ENCODE results near the gene LIPC.

LIPC gene

DNA sequence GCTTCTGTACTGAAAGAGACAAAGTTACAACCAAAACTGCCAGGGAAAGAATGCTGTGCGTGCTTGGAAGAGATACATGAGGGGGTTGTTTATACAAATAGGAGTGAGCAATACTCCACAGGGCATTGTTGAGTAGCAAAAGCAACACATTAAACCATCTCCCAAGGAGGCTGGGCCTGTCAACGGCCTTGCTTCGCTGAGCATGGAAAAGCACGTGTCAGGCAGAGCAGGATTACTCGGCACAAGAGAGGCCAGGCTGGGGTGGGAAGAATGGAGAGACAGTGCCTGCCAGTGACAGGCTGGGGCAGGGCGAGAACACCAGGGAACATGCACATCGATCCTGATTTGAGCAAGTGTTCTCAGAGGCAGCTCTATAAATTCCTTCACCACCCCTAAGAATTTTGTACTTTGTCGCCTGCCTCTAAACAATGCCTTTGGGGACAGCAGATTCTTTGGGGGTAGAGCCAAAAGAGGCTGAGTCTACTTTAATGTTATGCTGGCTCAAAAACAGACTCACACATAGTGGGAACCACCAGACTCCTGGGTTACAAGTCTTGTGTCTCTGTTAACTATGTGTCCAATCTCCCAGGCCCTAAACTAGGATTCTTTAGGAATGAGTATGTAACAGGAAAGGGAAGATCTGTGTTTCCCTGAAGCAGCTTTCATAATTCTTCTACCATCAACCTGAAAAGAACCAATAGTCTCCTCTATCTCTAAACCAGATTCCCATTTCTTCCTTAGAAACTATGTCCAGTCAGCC, 67.2 kb downstream of the LIPC start:
- DNase-seq = no peak

GRCh38 chr15:58501006-58501405, 69.2 kb downstream of the LIPC start:
- no peak for DNase-seq

DNA sequence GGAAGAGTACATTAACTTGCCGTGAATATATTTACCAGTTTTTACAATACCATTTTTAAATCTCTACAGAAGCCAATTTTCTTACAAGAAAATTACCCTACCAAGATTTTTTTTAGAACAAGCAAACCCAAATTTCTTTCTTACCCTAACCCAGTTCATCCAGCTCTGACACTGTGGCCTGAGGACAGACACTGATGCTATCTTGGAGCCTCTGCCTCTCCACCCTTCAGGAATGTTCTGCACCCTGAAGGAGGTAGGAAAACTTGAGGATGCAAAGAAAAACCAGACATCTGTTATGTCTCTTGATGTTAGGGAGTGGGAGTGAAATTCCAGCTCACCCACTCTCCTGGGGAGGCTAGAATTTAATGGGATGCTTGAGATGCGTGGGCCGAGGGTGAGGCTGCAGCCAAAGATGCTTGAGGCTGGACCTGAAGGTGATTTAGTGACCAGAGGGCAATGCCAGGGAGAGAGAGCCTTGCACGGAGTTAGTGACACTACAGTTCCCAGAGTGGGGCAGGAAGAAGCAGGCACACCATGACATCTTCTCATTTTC, 69.9 kb downstream of the LIPC start:
- DNase-seq = no peak

DNA sequence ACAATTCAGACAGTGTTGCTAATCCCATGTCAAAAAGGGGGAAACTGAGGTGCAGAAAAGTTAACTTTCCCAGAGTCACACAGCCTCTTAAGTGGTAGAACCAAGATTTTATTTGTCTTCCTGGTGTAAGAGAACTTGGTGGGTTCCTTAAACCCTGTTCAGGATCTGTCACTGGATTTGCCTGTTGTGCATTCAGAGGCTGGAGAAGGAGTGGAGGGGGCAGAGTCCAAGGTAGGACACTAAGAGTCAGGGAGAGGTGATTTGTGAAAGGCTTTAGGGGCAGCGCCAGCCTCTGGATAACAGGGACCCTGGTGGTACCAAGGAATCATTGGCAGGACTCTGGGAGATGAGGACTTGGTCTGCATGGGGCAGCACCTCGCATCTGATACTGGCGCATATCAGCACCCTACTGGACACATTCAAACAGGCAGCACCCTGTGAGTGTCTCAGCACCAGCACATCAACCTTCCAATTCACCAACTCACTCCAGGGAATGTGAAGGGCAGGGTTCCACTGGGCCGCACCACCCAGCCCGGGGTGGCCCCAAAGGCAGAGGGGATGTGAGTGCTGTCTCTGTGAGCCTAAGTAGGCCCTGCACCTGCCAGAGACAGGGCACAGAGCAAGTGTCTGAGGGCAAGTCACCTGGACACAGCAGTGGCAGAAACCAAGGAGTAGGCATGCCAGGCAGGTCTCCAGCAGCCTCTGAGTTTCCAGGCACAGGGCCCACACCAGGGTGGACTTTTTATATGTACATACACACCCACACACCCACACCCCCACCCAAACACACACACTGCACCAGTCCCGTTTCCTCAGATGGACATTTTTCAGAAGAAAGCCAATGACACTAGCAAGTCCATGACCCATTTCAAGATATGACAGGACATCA, 71.6 kb downstream of the LIPC start:
- DNase-seq = no peak

- DNase-seq = no peak
These were observed 73.0 kb downstream of the LIPC start for GRCh38 chr15:58504674-58505234.

DNA sequence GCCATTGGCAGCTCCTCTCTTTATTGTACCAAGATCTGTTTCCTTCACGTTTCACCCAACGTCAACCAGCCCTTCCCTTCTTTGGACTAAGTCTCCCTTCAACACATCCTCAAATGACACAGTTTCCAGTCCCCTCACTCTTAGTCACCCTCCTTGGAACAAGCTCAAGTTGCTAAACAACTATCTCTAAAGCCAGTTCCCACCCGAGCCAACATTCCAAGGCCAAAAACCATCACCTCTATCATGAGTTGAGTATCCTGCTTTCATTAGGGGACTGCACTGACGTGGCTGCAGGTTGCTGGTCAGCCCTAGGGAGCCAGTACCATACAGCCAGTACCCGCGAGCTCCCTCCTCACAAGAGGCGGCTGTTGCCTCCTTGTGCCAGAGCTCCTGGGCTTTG, 73.8 kb downstream of the LIPC start:
- no peak for DNase-seq

GRCh38 chr15:58506064-58506490, 74.3 kb downstream of the LIPC start:
- DNase-seq = no peak

DNA sequence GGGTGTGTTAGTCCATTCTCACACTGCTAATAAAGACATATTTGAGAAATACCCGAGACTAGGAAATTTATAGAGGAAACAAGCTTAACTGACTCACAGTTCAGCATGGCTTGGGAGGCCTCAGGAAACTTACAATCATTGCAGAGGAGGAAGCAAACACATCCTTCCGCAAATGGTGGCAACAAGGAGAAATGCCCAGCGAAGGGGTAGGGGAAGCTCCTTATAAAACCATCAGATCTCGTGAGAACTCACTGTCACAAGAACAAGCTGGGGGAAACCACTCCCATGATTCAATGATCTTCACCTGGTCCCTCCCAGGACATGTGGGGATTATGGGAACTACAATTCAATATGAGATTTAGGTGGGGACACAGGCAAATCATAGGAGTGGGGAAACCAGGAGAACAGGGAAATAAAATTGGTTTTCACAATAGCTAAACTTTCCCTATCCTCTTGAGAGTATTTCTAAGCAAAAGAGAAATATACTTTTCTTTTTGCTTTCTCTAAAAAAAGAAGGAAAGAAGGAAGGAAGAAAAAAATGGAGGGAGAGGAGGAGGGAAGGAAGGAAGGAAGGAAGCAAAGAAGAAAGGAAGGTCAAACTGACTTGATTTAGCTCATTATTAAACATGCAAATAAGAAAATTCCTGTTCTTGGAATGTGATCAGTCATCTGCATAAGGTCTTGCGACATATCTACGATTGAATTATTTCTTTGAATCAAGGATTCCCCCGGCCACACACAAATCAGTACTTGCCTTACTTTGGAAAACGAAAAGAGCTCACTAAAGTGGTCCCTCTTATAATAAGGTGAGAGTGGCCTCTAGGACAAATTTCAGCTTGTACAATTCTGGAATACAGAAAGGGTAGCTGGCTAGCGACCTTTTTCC, 75.2 kb downstream of the LIPC start:
- DNase-seq = no peak

DNA sequence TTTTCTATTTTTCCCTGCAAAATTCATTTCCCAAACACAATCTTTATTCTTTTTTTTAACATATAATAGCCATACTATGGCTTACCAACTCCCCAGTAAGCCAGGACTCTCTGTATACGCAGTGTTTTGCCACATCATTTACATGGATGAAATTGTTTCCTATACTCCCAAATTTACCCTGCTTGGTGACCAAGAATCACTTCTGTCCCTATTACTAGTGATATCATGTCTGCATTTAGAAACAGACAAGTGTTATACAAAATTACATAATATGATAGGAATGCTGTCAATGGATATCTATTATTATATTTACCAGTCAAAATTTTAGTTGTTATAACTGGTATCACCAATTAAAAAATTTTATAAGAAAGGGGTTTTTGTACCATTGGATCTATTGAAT, 77.8 kb downstream of the LIPC start:
- DNase-seq = no peak

DNA sequence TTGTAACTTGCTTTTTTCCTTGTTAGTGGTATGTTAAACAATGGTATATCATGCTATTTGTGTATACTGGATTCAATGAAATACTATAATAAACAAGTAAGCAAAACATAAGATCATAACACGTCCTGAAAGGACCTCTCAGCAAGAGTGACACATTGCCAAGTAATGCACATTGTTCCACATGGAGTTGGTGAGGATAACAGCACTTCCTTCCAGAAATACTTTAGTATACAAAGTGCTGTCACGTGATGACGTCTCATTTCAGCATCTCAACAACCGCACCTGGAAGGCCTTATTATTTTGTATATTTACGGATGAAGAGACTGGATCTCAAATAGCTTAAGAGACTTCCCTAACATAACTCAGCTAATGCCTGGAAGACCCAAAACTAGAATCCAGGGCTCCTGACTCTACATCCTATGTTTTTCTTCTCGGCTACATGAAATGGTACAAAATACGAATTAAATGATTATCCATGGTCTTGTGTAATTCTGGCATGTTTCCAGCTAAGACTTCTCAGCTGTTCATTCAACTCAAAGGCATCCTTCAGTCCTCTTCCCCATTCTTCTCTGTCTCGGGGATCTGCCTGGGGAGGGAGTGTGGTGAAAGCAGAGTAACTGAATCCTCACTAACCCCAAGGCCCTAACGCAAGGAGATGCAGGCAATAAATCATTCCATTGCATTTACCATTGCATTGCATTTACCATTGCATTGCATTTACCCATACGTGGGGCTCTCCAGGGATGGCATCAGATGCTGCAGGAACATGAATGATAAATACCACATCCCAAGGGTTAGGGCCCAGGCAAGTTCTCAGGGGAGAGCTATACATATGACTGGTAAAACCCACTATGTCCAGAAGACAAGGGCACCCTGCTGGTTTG, 79.2 kb downstream of the LIPC start:
- DNase-seq = no peak

DNA sequence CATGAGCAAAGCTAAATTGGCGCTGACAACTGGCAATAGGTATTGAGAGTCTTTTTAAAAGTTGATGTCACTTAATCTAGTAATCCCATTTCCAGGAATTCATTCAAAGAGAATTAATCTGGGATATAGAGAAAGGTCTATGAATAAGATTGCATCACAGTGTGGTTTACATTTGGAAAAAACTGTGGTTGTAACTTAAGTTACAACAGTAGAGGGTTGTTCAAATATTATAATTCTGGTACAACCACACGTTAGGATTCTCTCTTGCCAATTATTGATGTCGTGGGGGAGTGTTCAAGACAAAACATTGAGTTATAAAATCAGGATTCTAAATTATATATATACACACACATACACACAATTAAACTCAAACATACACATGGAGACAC, 79.8 kb downstream of the LIPC start:
- DNase-seq = no peak

- no peak for DNase-seq
These were observed 80.7 kb downstream of the LIPC start for GRCh38 chr15:58512522-58512921.

GRCh38 chr15:58513008-58513407, 81.2 kb downstream of the LIPC start:
- no peak for DNase-seq

- no peak for DNase-seq
These were observed 82.0 kb downstream of the LIPC start for GRCh38 chr15:58513726-58514336.

- DNase-seq = no peak
These were observed 84.0 kb downstream of the LIPC start for GRCh38 chr15:58515807-58516206.

- no peak for DNase-seq
These were observed 85.5 kb downstream of the LIPC start for GRCh38 chr15:58517252-58517681.

GRCh38 chr15:58517682-58518525, 86.1 kb downstream of the LIPC start:
- no peak for DNase-seq

DNA sequence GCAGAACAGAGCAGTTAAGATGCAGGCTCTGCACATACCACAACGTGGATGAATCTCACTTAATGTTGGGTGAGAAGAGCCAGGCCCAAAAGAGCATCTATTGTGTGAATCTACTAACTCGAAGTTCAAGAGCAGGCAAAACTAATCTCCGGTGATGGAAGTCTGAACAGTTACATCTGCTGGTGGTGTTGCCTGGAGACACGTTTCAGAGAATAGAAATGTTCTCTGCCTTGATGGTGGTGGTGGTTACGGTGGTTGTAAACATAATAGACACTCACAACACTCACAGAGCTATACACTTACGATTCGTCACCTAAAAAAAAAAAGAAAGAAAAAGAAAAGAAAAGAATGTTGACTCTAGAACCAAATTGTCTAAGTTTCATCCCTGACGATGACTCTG, 86.8 kb downstream of the LIPC start:
- no peak for DNase-seq

DNA sequence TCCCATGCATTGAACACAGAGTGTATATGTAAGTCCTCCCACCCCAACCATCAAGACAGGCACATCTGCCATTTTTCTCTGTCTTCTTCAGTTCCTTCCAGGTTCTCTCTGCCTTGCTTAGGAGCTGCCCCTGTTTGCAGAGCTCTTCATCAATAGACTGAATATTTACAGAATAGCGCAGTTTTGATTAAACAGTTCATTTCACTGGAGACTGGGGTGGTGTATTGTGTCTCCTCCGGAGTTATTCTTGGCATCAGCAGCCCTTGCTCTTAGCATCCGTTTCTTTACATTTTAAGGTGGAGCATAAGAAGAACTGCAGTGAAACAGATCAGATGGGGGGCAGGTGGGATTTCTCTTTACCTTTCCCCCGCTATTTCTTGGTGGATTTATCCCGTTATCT, 87.7 kb downstream of the LIPC start:
- DNase-seq = no peak

DNA sequence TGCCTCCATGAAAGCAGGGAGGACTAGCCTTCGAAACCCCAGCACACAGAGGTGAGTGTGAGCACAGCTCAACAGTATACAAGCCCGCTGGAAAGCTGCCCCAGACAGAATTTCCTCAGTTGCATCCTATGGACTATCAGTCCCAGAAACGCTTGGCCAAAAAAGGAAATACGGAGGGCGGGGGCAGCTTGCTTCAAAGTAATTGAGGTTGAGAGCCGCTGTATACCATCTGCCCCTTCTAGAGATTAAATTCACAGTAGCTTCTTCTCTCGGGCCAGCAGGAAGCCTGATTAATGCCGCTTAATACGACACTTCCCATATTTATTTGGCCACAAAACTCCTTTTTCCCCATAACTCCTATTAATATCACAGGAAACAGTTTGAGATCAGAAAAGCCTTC, 88.7 kb downstream of the LIPC start:
- DNase-seq = no peak
